Smooth muscle cell (in vitro differentiated cells): ENCODE data around the gene FMNL2. TPM values are rescaled to one million over a fixed set of nuclear protein-coding genes. Genes with fewer than 3 reads are reported as not detected.

Source experiments
- DNase-seq: peaks from one replicate; lab custom pipeline; 2025; ENCODE audit not compliant: unreplicated experiment; lab: John Stamatoyannopoulos, UW
- H2AFZ ChIP-seq: fragments of 200-600 bp; sonication (generic); 2 replicates; pipeline ENCODE4 v1.6.0; 2016; ENCODE audit warnings: antibody characterized with exemption, low read depth, mild to moderate bottlenecking
- H3F3A ChIP-seq: fragments of 200-600 bp; sonication (generic); 2 replicates; pipeline ENCODE4 v1.6.0; 2017; ENCODE audit warnings: antibody characterized with exemption, low read depth
- H3K27ac ChIP-seq: fragments of 200-600 bp; sonication (generic); 2 replicates; pipeline ENCODE4 v1.5.1; 2016; ENCODE audit warnings: low read depth, mild to moderate bottlenecking
- H3K27me3 ChIP-seq: fragments of 200-600 bp; sonication (generic); 2 replicates; pipeline ENCODE4 v1.6.1; 2016; ENCODE audit warnings: low read depth, mild to moderate bottlenecking
- H3K36me3 ChIP-seq: fragments of 200-600 bp; sonication (generic); 2 replicates; pipeline ENCODE4 v1.5.1; 2016; ENCODE audit warnings: low read depth
- H3K4me1 ChIP-seq: fragments of 200-600 bp; sonication (generic); 2 replicates; pipeline ENCODE4 v1.5.1; 2016; ENCODE audit warnings: low read depth
- H3K4me2 ChIP-seq: fragments of 200-600 bp; sonication (generic); 2 replicates; pipeline ENCODE4 v1.6.0; 2016; ENCODE audit warnings: mild to moderate bottlenecking
- H3K4me3 ChIP-seq: fragments of 200-600 bp; sonication (generic); 2 replicates; pipeline ENCODE4 v1.5.1; 2016; ENCODE audit warnings: mild to moderate bottlenecking
- H3K79me2 ChIP-seq: fragments of 200-600 bp; sonication (generic); 2 replicates; pipeline ENCODE4 v1.6.0; 2016; ENCODE audit warnings: low read depth, mild to moderate bottlenecking
- H3K9ac ChIP-seq: fragments of 200-600 bp; sonication (generic); 2 replicates; pipeline ENCODE4 v1.6.0; 2016; ENCODE audit warnings: low read depth
- H3K9me3 ChIP-seq: fragments of 200-600 bp; sonication (generic); replicated peaks from 2 replicates; pipeline ENCODE4 v1.5.1; 2016; ENCODE audit warnings: low read depth
- H4K20me1 ChIP-seq: fragments of 200-600 bp; sonication (generic); 2 replicates; pipeline ENCODE4 v1.6.0; 2016; ENCODE audit warnings: low read depth
- CTCF ChIP-seq: fragments of 200-600 bp; sonication (generic); IDR thresholded peaks from 2 replicates; pipeline ENCODE4 v1.5.1; 2017; ENCODE audit warnings: borderline replicate concordance, mild to moderate bottlenecking, antibody characterized with exemption; ENCODE audit not compliant: insufficient read depth, poor library complexity, severe bottlenecking
- WGBS: methylation state at CpG from one replicate; pipeline ENCODE4 v1.1.7; 2016; ENCODE audit warnings: low lambda C conversion rate; 5-methylcytosine and 5-hydroxymethylcytosine counted together
- polyA plus RNA-seq: library from polyadenylated mRNA; unstranded; fragments of >200 nt; fragmentation: Nextera tagmentation; extraction: Ambion mirVana; gene quantifications from 2 replicates; pipeline ENCODE4 v1.2.1, GENCODE V29; 2016
- total RNA-seq: library from RNA; depleted of rRNA; stranded (reverse); fragments of >200 nt; gene quantifications from 2 replicates; pipeline ENCODE4 v1.2.3, GENCODE V29; 2014

Gene FMNL2
- total and polyA plus RNA-seq, 2 experiments from 2014 or later: 7.4 to 37.3 TPM

GRCh38 chr2:152664725-152665124 lies 329.8 kb downstream of the FMNL2 start:
- no peak for DNase-seq
- no peak overlapping the region for H3K9ac ChIP-seq
- H3K27ac ChIP-seq: no peak overlapping the region
- TF ChIP-seq CTCF: no peak
- H2AFZ ChIP-seq: no peak overlapping the region
- H3K4me1 ChIP-seq: no peaks in the 10 kb centered on the region
- H3K36me3 ChIP-seq: peaks cover 46% of the 10 kb centered on the region
- WGBS: 98% methylated on average over 7 of the region's 7 CpGs
- H3K27me3 ChIP-seq: no peaks in the 10 kb centered on the region
- H3K79me2 ChIP-seq: no peaks in the 10 kb centered on the region
- no peaks in the 10 kb centered on the region for H3K9me3 ChIP-seq
- H3K4me3 ChIP-seq: no peak overlapping the region
- H4K20me1 ChIP-seq: no peaks in the 10 kb centered on the region
- no peaks in the 10 kb centered on the region for H3F3A ChIP-seq
- H3K4me2 ChIP-seq: no peak overlapping the region

- H3K36me3 ChIP-seq: peaks cover 62% of the 10 kb centered on the region
- H3K4me1 ChIP-seq: no peaks in the 10 kb centered on the region
- H3K79me2 ChIP-seq: no peaks in the 10 kb centered on the region
- H3F3A ChIP-seq: no peaks in the 10 kb centered on the region
- H3K27me3 ChIP-seq: no peaks in the 10 kb centered on the region
- no peak overlapping the region for H3K4me2 ChIP-seq
- no peak for DNase-seq
- no peaks in the 10 kb centered on the region for H3K9me3 ChIP-seq
- peaks cover 10% of the 10 kb centered on the region for H4K20me1 ChIP-seq
- no peak overlapping the region for H2AFZ ChIP-seq
- H3K4me3 ChIP-seq: no peak overlapping the region
- H3K27ac ChIP-seq: no peak overlapping the region
- WGBS: over 99% methylated on average over 4 of the region's 4 CpGs
- no peak for TF ChIP-seq CTCF
- no peak overlapping the region for H3K9ac ChIP-seq
These were observed 339.4 kb downstream of the FMNL2 start for GRCh38 chr2:152674334-152674733.

GRCh38 chr2:152676461-152676860 lies 341.5 kb downstream of the FMNL2 start:
- peaks cover 5% of the 10 kb centered on the region for H3K79me2 ChIP-seq
- peaks cover 13% of the 10 kb centered on the region for H4K20me1 ChIP-seq
- TF ChIP-seq CTCF: no peak
- H2AFZ ChIP-seq: no peak overlapping the region
- H3K4me2 ChIP-seq: no peak overlapping the region
- no peaks in the 10 kb centered on the region for H3K4me1 ChIP-seq
- H3K27ac ChIP-seq: no peak overlapping the region
- no peaks in the 10 kb centered on the region for H3K27me3 ChIP-seq
- H3K9me3 ChIP-seq: no peaks in the 10 kb centered on the region
- no peak for DNase-seq
- no peak overlapping the region for H3K4me3 ChIP-seq
- no peak overlapping the region for H3K9ac ChIP-seq
- peaks cover 58% of the 10 kb centered on the region for H3K36me3 ChIP-seq
- 98% methylated on average over 3 of the region's 3 CpGs for WGBS
- no peaks in the 10 kb centered on the region for H3F3A ChIP-seq

GRCh38 chr2:152678808-152679207 lies 343.8 kb downstream of the FMNL2 start:
- TF ChIP-seq CTCF: no peak
- H3K27ac ChIP-seq: no peak overlapping the region
- H3K4me3 ChIP-seq: no peak overlapping the region
- H3K36me3 ChIP-seq: peaks cover 40% of the 10 kb centered on the region
- H3K4me1 ChIP-seq: no peaks in the 10 kb centered on the region
- no peak overlapping the region for H3K9ac ChIP-seq
- H4K20me1 ChIP-seq: peaks cover 31% of the 10 kb centered on the region
- H3K9me3 ChIP-seq: no peaks in the 10 kb centered on the region
- H3F3A ChIP-seq: no peaks in the 10 kb centered on the region
- H3K27me3 ChIP-seq: no peaks in the 10 kb centered on the region
- DNase-seq: no peak
- H2AFZ ChIP-seq: no peak overlapping the region
- H3K79me2 ChIP-seq: peaks cover 13% of the 10 kb centered on the region
- no peak overlapping the region for H3K4me2 ChIP-seq
- 94% methylated on average over 2 of the region's 2 CpGs for WGBS
